DMS 273 treated with DMSO at 0.1 percent for 48 hours (cell line): ENCODE results near the gene IVL.

Source experiments
- DNase-seq: peaks from one replicate; lab custom pipeline; 2025; lab: John Stamatoyannopoulos, UW

Gene IVL

GRCh38 chr1:152886758-152887409 is 21.5 kb upstream of the IVL start:
- no peak for DNase-seq

- DNase-seq: no peak
These were observed 20.2 kb upstream of the IVL start for GRCh38 chr1:152888126-152888525.

GRCh38 chr1:152899027-152899426 is 9.3 kb upstream of the IVL start:
- DNase-seq: no peak

GRCh38 chr1:152899883-152900282 is 8.5 kb upstream of the IVL start:
- no peak for DNase-seq

GRCh38 chr1:152901631-152902030 is 6.7 kb upstream of the IVL start:
- DNase-seq: no peak

- DNase-seq: no peak
These were observed 5.7 kb upstream of the IVL start for GRCh38 chr1:152902636-152903035.

- DNase-seq: no peak
These were observed 3.5 kb upstream of the IVL start for GRCh38 chr1:152904688-152905440.

GRCh38 chr1:152906023-152906565 is 2.3 kb upstream of the IVL start:
- DNase-seq: no peak

- DNase-seq: no peak
These were observed 860 bp downstream of the IVL start for GRCh38 chr1:152909206-152909605.

- no peak for DNase-seq
These were observed 4.1 kb downstream of the IVL start for GRCh38 chr1:152912471-152912870.

- no peak for DNase-seq
These were observed 4.6 kb downstream of the IVL start for GRCh38 chr1:152912900-152913299.

- DNase-seq: no peak
These were observed 9.4 kb downstream of the IVL start for GRCh38 chr1:152917794-152918193.

GRCh38 chr1:152919071-152919470 is 10.7 kb downstream of the IVL start:
- DNase-seq: no peak

- DNase-seq: no peak
These were observed 15.8 kb downstream of the IVL start for GRCh38 chr1:152924191-152924590.

GRCh38 chr1:152926091-152926490 is 17.7 kb downstream of the IVL start:
- no peak for DNase-seq

GRCh38 chr1:152928671-152929070 is 20.3 kb downstream of the IVL start:
- no peak for DNase-seq

GRCh38 chr1:152932170-152932811 is 23.9 kb downstream of the IVL start:
- no peak for DNase-seq

- DNase-seq: no peak
These were observed 24.9 kb downstream of the IVL start for GRCh38 chr1:152933196-152933595.

- DNase-seq: no peak
These were observed 32.3 kb downstream of the IVL start for GRCh38 chr1:152940614-152941013.

GRCh38 chr1:152941037-152941711 is 32.8 kb downstream of the IVL start:
- DNase-seq: no peak

GRCh38 chr1:152942161-152942560 is 33.8 kb downstream of the IVL start:
- no peak for DNase-seq

GRCh38 chr1:152946248-152946647 is 37.9 kb downstream of the IVL start:
- no peak for DNase-seq
